ENCODE measurements around the gene COPS8. TPM values are rescaled to one million over a fixed set of nuclear protein-coding genes. Genes with fewer than 3 reads are reported as not detected.

COPS8 gene
- total RNA-seq = 134 and 140 TPM in 2 replicates
- 106 and 108 TPM in 2 replicates for polyA plus RNA-seq

DNA sequence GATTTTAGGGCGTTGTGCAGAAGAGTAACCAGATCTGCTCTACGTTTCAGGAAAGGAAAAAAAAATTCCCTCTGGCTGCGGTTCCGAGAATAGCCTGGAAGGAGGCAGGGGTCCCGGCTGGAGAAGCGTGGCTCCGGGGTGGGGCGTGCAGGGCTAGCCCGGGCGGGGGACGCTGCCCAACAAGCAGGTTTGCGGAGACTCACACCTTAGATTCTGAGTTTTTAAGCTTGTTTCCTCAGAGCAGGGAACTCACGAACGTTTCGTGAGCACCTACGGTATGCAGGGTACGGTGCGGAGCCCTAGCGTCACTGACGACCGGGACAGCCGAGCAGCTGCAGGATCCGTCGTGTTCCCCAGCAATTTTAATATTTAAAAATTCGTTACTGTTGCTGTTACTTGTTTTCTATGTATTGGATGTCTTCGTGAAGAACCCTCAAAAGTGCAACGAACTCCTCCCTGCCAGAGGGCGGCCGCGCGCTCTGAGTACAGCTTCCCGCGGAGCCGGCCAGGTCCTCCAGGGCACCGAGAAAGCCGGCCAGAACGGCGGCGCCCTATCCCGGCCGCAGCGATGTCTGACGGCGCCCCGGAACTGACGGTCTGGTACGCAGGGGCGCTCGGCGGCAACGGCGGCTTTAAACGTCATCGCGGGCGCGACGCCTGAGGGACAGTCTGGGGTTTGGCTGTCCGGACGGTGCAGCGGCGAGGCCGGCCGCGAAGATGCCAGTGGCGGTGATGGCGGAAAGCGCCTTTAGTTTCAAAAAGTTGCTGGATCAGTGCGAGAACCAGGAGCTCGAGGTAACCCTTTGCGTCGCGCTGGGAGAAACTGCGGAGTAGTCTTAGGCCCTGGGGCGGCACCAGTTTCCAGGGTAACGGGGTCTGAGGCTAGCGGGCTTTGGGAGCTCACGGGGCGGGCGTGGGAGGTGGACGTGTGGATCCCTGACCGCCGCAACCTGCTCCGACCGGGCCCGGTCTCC lies at the start of gene COPS8:
Gene COPS8 (plus strand): TSS at position 642 of the 974 bp plus-strand sequence. CDS start 76 bp downstream, at position 718.
- peaks cover 47% of the 10 kb centered on the region for H3K79me2 ChIP-seq
- H2AFZ ChIP-seq = peak within 1 kb of the TSS; percentile 80
- no peaks in the 10 kb centered on the region for H4K20me1 ChIP-seq (ENCODE audit: insufficient read depth, poor library complexity, severe bottlenecking)
- peak; percentile 97 for DNase-seq (ENCODE audit: low spot score)
- H3K4me2 ChIP-seq = peak within 1 kb of the TSS; percentile 87
- H3K4me1 ChIP-seq (ENCODE audit: insufficient read depth) = peaks cover 13% of the 10 kb centered on the region
- no peaks in the 10 kb centered on the region for H3K27me3 ChIP-seq
- peak within 1 kb of the TSS; percentile 93 for H3K27ac ChIP-seq
- peak within 1 kb of the TSS; percentile 70 for H3K4me3 ChIP-seq
- no peaks in the 10 kb centered on the region for H3K9me3 ChIP-seq (ENCODE audit: low read depth)
- under 1% methylated on average over 85 of the region's 86 CpGs for WGBS (ENCODE audit: low lambda C conversion rate, missing lambda C conversion rate)
- H3K36me3 ChIP-seq (replicated peaks; ENCODE audit: insufficient read depth, low read depth) = peaks cover 3% of the 10 kb centered on the region
- no peaks in the 10 kb centered on the region for H3K9me2 ChIP-seq (replicated peaks; ENCODE audit: insufficient read depth)
- TF ChIP-seq EZH2 (IDR thresholded peaks at IDR 0.05; ENCODE audit: borderline replicate concordance) = no peak
- TF ChIP-seq, protein P1, sequence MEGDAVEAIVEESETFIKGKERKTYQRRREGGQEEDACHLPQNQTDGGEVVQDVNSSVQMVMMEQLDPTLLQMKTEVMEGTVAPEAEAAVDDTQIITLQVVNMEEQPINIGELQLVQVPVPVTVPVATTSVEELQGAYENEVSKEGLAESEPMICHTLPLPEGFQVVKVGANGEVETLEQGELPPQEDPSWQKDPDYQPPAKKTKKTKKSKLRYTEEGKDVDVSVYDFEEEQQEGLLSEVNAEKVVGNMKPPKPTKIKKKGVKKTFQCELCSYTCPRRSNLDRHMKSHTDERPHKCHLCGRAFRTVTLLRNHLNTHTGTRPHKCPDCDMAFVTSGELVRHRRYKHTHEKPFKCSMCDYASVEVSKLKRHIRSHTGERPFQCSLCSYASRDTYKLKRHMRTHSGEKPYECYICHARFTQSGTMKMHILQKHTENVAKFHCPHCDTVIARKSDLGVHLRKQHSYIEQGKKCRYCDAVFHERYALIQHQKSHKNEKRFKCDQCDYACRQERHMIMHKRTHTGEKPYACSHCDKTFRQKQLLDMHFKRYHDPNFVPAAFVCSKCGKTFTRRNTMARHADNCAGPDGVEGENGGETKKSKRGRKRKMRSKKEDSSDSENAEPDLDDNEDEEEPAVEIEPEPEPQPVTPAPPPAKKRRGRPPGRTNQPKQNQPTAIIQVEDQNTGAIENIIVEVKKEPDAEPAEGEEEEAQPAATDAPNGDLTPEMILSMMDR (IDR thresholded peaks at IDR 0.05; ENCODE audit: poor library complexity) = peak; percentile 39

DNA sequence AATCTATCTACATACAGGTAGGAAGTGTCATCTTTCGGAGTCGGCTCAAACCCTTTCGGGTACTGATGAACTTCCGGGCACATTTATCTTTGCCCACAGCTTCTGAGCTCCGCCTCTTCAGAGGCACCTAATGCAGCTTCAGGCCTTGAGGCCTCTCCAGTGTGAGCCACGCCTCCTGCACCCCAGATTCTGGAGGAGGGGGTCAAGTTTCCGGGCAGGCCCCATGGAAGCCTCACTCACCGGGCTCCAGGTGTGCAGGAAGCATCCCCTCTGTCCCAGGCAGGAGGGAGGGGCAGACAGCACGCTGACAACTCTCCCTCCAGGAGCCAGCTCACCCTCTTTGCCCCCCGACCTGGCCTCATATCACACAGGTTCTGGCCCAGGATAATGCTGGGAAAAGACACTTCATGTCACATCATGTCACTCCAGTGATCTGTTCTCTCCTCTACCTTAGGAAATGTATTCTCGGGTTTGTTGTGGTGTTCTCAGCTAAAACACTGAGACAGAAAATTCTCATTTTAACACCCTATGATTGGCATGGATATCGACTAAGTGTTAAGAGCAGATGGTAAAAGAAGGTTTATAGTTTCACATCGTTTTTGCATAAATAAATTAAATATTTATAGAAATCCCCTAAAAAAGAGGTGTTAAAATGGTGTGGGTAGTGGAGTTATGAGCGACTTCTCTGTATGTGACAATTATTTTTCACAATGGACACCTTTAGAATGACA lies 46.2 kb upstream of the COPS8 start:
- DNase-seq (ENCODE audit: low spot score) = no peak
- 93% methylated on average over 14 of the region's 14 CpGs for WGBS (ENCODE audit: low lambda C conversion rate, missing lambda C conversion rate)
- Histone ChIP-seq H3K4me2 (no peak overlapping the region), H3K79me2 (no peaks in the 10 kb centered on the region), H3K4me1 (ENCODE audit: insufficient read depth) (peaks cover 5% of the 10 kb centered on the region), H3K9me2 (replicated peaks; ENCODE audit: insufficient read depth) (no peaks in the 10 kb centered on the region), H3K36me3 (replicated peaks; ENCODE audit: insufficient read depth, low read depth) (no peaks in the 10 kb centered on the region), H4K20me1 (ENCODE audit: insufficient read depth, poor library complexity, severe bottlenecking) (no peaks in the 10 kb centered on the region), H3K9me3 (ENCODE audit: low read depth) (no peaks in the 10 kb centered on the region), H3K27ac (no peak overlapping the region), H3K4me3 (no peak overlapping the region), H2AFZ (no peak overlapping the region), H3K27me3 (no peaks in the 10 kb centered on the region)
- TF ChIP-seq EZH2 (IDR thresholded peaks at IDR 0.05; ENCODE audit: borderline replicate concordance) = no peak
- TF ChIP-seq, protein P1 (IDR thresholded peaks at IDR 0.05; ENCODE audit: poor library complexity) = no peak
- TF ChIP-seq EZH2phosphoT487 (IDR thresholded peaks at IDR 0.05; ENCODE audit: low read depth, severe bottlenecking, unreplicated experiment) = no peak

DNA sequence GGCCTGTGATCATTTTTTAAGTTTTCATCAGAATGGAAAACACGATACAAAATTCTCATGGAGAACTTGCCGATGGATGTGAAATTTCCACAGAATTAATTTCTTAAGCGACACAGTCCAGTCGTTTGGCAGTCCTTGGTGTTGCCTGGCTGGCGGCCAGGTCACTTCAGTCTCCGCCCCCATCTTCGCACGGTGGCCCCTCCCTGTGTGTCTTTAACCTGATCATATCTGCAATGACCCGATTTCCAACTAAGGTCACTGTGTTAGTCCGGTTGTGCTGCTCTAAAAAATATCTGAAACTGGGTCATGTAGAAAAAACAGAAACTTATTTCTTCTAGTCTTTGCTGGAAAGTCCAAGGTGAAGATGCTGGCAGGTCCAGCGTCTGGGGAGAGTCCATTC lies 44.5 kb upstream of the COPS8 start:
- H3K36me3 ChIP-seq (replicated peaks; ENCODE audit: insufficient read depth, low read depth) = no peaks in the 10 kb centered on the region
- no peak overlapping the region for H3K27ac ChIP-seq
- no peak for DNase-seq (ENCODE audit: low spot score)
- WGBS (ENCODE audit: low lambda C conversion rate, missing lambda C conversion rate) = 84% methylated on average over 11 of the region's 11 CpGs
- H3K4me1 ChIP-seq (ENCODE audit: insufficient read depth) = peaks cover 9% of the 10 kb centered on the region
- H3K9me3 ChIP-seq (ENCODE audit: low read depth) = no peaks in the 10 kb centered on the region
- H2AFZ ChIP-seq = no peak overlapping the region
- H4K20me1 ChIP-seq (ENCODE audit: insufficient read depth, poor library complexity, severe bottlenecking) = no peaks in the 10 kb centered on the region
- no peak for TF ChIP-seq EZH2 (IDR thresholded peaks at IDR 0.05; ENCODE audit: borderline replicate concordance)
- TF ChIP-seq, protein P1 (IDR thresholded peaks at IDR 0.05; ENCODE audit: poor library complexity) = no peak
- no peak for TF ChIP-seq EZH2phosphoT487 (IDR thresholded peaks at IDR 0.05; ENCODE audit: low read depth, severe bottlenecking, unreplicated experiment)
- H3K79me2 ChIP-seq = no peaks in the 10 kb centered on the region
- H3K4me3 ChIP-seq = no peak overlapping the region
- H3K27me3 ChIP-seq = no peaks in the 10 kb centered on the region
- H3K4me2 ChIP-seq = no peak overlapping the region
- H3K9me2 ChIP-seq (replicated peaks; ENCODE audit: insufficient read depth) = no peaks in the 10 kb centered on the region

All from hepatocyte (in vitro differentiated cells).